ENCODE data around the gene SATB2. TPM values are rescaled to one million over a fixed set of nuclear protein-coding genes. Genes with fewer than 3 reads are reported as not detected.

Gene SATB2
- polyA plus RNA-seq, 4 donors = 10.1 to 16.5 (median 14.7) TPM

DNA sequence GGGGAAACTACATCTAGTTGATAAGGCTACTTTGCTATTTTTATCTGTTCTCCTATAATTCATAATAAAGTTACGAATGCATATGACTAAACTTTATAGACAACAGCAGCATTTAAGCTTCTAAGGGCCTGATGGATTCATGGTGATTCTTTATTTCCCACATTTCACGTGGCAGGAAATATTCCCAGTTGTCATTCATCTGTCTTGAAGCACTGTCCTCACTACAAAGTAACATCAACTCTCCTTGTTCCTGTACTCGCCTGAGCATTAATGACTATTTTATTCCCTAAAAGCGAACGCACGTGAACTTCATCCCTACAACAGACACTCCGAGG is 2.6 kb downstream of the SATB2 start:
- DNase-seq (ENCODE audit: low read depth in 4 of 4, low spot score in 2 of 4) = no peak

GRCh38 chr2:199452991-199453379 is 4.8 kb downstream of the SATB2 start:
- no peak for DNase-seq (ENCODE audit: low read depth in 4 of 4, low spot score in 2 of 4)

DNA sequence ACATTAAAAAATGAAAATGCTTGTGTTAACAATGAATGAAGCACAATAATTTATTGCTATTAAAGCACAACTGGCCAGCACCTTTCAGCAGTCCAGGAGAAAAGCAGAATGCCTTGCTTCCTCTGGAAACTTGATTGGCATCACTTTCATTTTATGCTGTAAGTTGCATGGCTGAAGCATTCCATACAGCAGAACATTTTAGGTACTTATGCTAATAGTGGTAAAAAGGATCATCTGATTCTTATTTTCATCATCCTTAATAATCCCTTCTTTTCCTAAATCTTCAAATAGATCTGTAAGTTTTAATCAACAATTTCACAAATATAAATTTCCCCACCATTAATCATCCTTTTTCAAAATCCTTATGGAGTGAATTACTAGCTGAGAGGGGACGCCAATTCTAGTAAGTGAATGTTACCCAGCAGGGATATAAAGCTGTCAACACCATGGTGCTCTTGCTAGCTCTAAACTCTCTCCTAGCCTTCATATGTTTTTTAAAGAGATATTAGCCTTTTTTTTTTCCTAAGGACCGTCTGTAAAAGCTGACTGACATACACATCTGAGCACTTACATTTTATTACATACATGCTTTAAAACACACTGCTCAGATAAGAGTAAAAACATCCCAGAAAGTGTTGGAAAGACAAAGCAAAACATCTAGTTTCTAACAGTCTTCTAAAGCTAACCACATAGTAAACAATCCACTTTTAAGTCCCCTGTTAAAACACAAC is 5.3 kb downstream of the SATB2 start:
- no peak for DNase-seq (ENCODE audit: low read depth in 4 of 4, low spot score in 2 of 4)

DNA sequence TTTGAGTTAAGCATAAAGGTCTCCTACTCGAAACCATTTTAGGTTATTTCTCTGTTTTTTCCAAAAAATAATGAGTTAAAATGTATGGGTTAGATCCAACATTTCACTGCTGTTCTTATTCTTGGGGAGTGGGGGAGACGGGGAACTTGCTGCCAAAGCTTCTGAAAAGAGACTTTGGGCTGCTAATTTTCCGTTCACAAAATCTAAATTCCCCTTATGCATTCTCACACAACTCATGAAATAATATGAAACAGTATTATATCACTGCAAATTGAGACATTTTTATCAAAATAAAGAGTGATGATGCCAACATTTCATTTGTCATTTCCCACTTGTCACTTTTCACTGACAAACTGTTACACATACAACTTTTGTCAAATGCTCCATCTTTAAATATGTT is 7.8 kb downstream of the SATB2 start:
- DNase-seq (ENCODE audit: low read depth in 4 of 4, low spot score in 2 of 4) = no peak

DNA sequence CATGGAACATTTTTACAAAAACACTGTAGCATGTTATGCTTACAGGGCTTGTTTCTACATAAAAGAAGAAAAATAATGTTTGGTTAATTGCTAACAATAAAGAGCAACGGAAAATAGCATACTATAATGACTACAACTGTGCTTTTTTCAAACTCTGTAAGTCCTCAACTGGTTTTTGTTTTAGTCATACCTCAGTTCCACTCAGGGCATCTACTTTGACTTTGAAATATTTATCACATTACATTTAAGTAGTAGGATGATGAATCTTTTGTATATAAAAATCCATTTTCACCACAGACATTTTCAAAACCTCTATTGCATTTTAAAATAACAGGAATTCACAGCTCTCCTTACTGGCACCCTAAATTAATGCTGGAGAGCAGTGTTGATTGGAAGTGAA is 8.3 kb downstream of the SATB2 start:
- DNase-seq (ENCODE audit: low read depth in 4 of 4, low spot score in 2 of 4) = no peak

- DNase-seq (ENCODE audit: low read depth in 4 of 4, low spot score in 2 of 4) = no peak
Observed at GRCh38 chr2:199446996-199447576, 10.7 kb downstream of the SATB2 start.

DNA sequence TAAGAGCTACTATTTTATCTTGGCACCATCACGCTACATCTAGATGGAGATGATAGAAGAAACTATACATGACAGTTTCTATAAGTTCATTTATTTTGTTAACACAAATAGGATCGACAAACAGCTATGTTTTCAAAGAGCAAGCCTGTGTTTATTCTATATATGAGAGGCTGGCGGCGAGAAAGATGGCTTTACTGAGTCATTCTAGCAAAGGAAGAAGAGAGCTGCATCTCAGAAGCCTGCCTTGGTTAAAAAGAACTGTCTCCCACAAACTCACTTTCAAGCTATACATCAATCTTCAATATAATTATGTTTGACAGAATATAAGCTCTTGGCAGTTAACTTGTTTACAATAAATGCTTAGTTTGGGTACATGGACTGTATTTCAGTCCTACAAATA is 13.0 kb downstream of the SATB2 start:
- DNase-seq (ENCODE audit: low read depth in 4 of 4, low spot score in 2 of 4) = no peak

GRCh38 chr2:199443589-199444130 is 14.1 kb downstream of the SATB2 start:
- DNase-seq (ENCODE audit: low read depth in 4 of 4, low spot score in 2 of 4) = no peak

GRCh38 chr2:199442173-199442572 is 15.6 kb downstream of the SATB2 start:
- DNase-seq (ENCODE audit: low read depth in 4 of 4, low spot score in 2 of 4) = no peak

DNA sequence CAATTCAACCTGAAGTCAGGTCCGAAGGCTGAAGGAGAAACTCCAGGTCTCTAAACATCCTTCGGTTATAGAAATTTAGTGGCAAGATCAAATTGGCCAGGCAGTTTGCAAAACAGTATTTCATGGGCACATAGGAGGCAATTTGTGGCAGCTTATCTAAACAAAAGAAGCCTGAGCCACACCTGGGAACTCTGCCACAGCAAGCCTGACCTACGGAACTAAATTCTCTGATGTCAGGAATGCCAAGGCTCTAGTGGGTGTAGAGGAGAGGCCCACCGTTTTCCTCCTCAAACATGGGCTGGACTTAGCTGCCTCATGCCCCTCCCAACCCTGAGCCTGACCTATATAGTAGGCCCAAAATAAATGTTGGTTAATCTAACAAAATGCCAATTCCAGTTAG is 16.0 kb downstream of the SATB2 start:
- DNase-seq (ENCODE audit: low read depth in 4 of 4, low spot score in 2 of 4) = no peak

DNA sequence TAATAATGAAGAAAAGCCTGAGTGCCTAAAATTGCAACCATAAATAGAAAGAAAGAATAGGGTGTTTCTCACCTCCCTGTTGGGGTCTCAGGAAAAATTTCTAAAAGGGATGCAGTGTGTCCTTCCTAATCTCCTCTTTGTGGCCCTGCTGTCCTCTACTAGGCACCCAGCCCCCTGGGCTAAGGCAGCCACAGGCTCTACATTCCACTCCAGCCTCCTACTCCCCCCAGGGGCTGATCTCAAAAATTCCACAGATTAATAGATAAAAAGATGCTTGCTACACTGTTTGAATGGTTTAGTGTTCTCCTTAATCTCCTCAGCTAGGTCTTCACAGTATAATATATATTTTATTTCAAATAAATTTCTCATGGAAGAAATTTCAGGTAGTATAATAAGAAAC is 17.6 kb downstream of the SATB2 start:
- DNase-seq (ENCODE audit: low read depth in 4 of 4, low spot score in 2 of 4) = no peak

- no peak for DNase-seq (ENCODE audit: low read depth in 4 of 4, low spot score in 2 of 4)
Observed at GRCh38 chr2:199439542-199439941, 18.2 kb downstream of the SATB2 start.

DNA sequence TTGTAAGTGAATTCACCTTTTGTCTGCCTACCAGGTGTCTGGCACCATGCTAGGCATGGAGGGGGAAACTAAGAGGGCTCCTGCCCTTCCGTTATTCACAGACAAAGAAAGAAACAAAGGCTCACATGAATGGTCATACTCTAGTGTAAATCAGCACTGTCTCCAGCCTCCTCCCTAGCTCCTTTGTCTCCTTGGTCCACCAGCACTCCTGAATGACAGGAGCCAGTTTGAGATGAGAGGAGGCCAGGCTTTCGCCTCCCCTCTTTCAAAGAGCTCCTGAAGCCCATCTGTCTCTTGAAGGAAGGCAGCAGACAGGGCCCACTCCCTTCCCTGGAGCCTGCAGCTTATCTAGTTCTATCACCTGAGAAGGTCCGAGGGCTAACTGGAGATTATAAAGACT is 18.7 kb downstream of the SATB2 start:
- no peak for DNase-seq (ENCODE audit: low read depth in 4 of 4, low spot score in 2 of 4)

GRCh38 chr2:199434555-199434954 is 23.2 kb downstream of the SATB2 start:
- DNase-seq (ENCODE audit: low read depth in 4 of 4, low spot score in 2 of 4) = no peak

GRCh38 chr2:199433204-199433832 is 24.4 kb downstream of the SATB2 start:
- DNase-seq (ENCODE audit: low read depth in 4 of 4, low spot score in 2 of 4) = no peak

GRCh38 chr2:199431746-199432213 is 26.0 kb downstream of the SATB2 start:
- no peak for DNase-seq (ENCODE audit: low read depth in 4 of 4, low spot score in 2 of 4)

GRCh38 chr2:199430214-199430613 is 27.5 kb downstream of the SATB2 start:
- no peak for DNase-seq (ENCODE audit: low read depth in 4 of 4, low spot score in 2 of 4)

GRCh38 chr2:199428291-199428690 is 29.4 kb downstream of the SATB2 start:
- DNase-seq (ENCODE audit: low read depth in 4 of 4, low spot score in 2 of 4) = no peak

DNA sequence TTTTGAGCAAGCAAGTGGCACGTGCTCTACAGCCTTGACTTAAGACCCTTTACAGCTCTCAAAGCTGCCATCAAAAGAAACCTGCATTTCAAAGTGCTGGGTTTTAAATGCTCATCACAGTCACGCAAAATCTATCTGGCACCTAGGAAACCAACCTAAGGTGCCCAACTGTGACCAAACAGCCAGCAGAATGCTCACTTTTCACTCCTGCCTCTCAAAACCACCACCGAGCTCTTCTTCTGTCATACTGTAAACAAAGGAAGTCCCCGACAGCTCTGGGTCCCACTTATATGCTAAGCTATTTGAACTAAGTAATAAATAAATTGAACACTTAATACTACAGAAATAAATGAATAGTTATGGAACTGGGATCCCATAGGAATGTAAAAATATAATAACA is 33.6 kb downstream of the SATB2 start:
- no peak for DNase-seq (ENCODE audit: low read depth in 4 of 4, low spot score in 2 of 4)

- no peak for DNase-seq (ENCODE audit: low read depth in 4 of 4, low spot score in 2 of 4)
Observed at GRCh38 chr2:199419428-199419827, 38.3 kb downstream of the SATB2 start.

- no peak for DNase-seq (ENCODE audit: low read depth in 4 of 4, low spot score in 2 of 4)
Observed at GRCh38 chr2:199414465-199414864, 43.3 kb downstream of the SATB2 start.

GRCh38 chr2:199414001-199414400 is 43.7 kb downstream of the SATB2 start:
- no peak for DNase-seq (ENCODE audit: low read depth in 4 of 4, low spot score in 2 of 4)
